Activated CD4-positive, alpha-beta memory T cell treated with anti-CD3 and anti-CD28 coated beads, Interleukin-2, amount 10 ng/mL, durations not matched to agents 7 days and 5 days (primary cell): ENCODE measurements around the gene HERC6. TPM values are rescaled to one million over a fixed set of nuclear protein-coding genes. Genes with fewer than 3 reads are reported as not detected.
A peak's percentile ranks its signal among the peaks of the same experiment; 100 is the strongest.
"Not testable (repeated sequence)": the region's sequence is repeated elsewhere in the genome, so short reads cannot be mapped to it uniquely, and the experiment has no call there.

Source experiments
- CTCF ChIA-PET: fragments of 350-600 bp; sonication (Branson Sonifier 250); formaldehyde crosslinking; loops from one replicate; lab custom pipeline; 2021; ENCODE audit warnings: antibody characterized with exemption, inconsistent platforms; lab: Charles Lee
- POLR2A ChIA-PET: fragments of 350-600 bp; sonication (Branson Sonifier 250); formaldehyde crosslinking; loops from one replicate; lab custom pipeline; 2021; ENCODE audit warnings: antibody characterized with exemption; lab: Charles Lee
- DNase-seq: peaks from one replicate; pipeline ENCODE4 v3.0.0-alpha.2; 2020
- H3K27ac Mint-ChIP-seq: one replicate; pipeline ENCODE4 v1.8.0; 2021; ENCODE audit warnings: mild to moderate bottlenecking, mixed read lengths
- H3K27me3 Mint-ChIP-seq: one replicate; pipeline ENCODE4 v1.8.0; 2021; ENCODE audit warnings: mixed read lengths
- H3K36me3 Mint-ChIP-seq: one replicate; pipeline ENCODE4 v1.8.0; 2021; ENCODE audit warnings: low read depth, mixed read lengths
- H3K4me1 Mint-ChIP-seq: one replicate; pipeline ENCODE4 v1.8.0; 2021; ENCODE audit warnings: mixed read lengths
- H3K4me3 Mint-ChIP-seq: one replicate; pipeline ENCODE4 v1.8.0; 2021; ENCODE audit warnings: mild to moderate bottlenecking, mixed read lengths
- H3K9me3 Mint-ChIP-seq: one replicate; pipeline ENCODE4 v1.8.0; 2021; ENCODE audit warnings: mixed read lengths
- total RNA-seq, 2 experiments: library from RNA; stranded (reverse); gene quantifications; one replicate each; pipeline ENCODE4 v1.2.3, GENCODE V29; 2021

The HERC6 gene
- total RNA-seq: 10 to 100 TPM; 47.5 to 49.0 TPM

DNA sequence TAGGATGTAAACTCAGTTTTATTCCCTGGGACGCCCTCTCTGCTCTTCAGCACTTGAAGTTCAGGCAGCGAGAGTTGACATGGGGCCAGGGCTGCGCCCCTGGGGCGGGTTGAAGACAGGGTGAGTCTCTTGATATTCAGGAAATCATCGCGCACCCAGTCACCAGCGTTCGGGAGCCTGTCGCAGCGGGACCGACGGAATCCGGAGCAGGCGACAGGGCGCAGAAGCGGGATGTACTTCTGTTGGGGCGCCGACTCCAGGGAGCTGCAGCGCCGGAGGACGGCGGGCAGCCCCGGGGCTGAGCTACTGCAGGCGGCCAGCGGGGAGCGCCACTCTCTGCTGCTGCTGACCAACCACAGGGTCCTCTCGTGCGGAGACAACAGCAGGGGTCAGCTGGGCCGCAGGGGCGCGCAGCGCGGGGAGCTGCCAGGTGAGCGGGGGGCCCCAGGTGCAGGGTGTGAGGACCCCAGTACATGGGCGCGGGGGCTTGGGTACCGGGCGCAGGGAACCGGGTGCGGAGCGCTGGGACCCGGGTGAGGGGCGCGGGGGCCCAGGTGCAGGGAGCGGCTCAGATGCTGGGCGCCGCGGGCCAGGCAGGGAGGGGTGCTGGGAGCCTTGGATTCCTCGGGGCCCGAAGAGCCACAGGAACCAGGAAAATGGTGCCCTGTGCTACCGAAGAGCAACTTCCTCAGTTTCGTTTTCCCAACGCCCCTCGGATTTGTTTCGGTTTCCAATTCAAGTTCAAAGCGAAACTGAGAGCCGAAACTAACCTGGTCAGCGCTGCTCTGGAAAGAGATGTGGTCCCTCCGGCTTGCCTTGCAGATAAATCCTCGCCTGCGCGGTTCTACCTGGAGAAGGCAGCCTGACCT lies at the start of gene HERC6:
Gene HERC6, plus strand, starts transcription at position 162 of the 869 bp plus-strand sequence. Its CDS starts 70 bp downstream, at position 232.
- H3K4me3 Mint-ChIP-seq: peak within 1 kb of the TSS; percentile 79

GRCh38 chr4:88333741-88334405 lies 44.8 kb upstream of the HERC6 start:
- H3K36me3 Mint-ChIP-seq: peaks cover 2% of the 10 kb centered on the region
- no peak for DNase-seq
- peaks cover 2% of the 10 kb centered on the region for H3K9me3 Mint-ChIP-seq
- H3K4me3 Mint-ChIP-seq: no peak overlapping the region
- peaks cover 15% of the 10 kb centered on the region for H3K4me1 Mint-ChIP-seq
- H3K27me3 Mint-ChIP-seq: peaks cover 12% of the 10 kb centered on the region
- CTCF ChIA-PET: no interaction called here
- peak overlapping the region; percentile 11 for H3K27ac Mint-ChIP-seq
- POLR2A ChIA-PET: interaction anchor here (1.4 kb wide), 1 partner anchor 50 kb away, joined by 4 read pairs; no protein-coding TSS in a partner anchor

More for the DNA sequence above, at the start of gene HERC6:
- peaks cover 9% of the 10 kb centered on the region for H3K9me3 Mint-ChIP-seq
- CTCF ChIA-PET: interaction anchor here (0.9 to 2.7 kb wide), 9 partner anchors 8 to 234 kb away, joined by 3 to 27 read pairs (median 6); partner anchors contain the start of genes HERC5 and PPM1K
- DNase-seq: peak; percentile 93
- peak within 1 kb of the TSS; percentile 92 for H3K27ac Mint-ChIP-seq
- POLR2A ChIA-PET: interaction anchor here (0.7 to 2.7 kb wide), 13 partner anchors 10 to 214 kb away, joined by 3 to 54 read pairs (median 5); partner anchors contain the start of genes HERC5, PPM1K and PYURF
- peaks cover 46% of the 10 kb centered on the region for H3K36me3 Mint-ChIP-seq
- H3K4me1 Mint-ChIP-seq: peaks cover 61% of the 10 kb centered on the region
- H3K27me3 Mint-ChIP-seq: no peaks in the 10 kb centered on the region

- CTCF ChIA-PET: no interaction called here
- DNase-seq: no peak
- Mint-ChIP-seq H3K4me3 (no peak overlapping the region), H3K27ac (no peak overlapping the region), H3K4me1 (peaks cover 15% of the 10 kb centered on the region), H3K27me3 (peaks cover 12% of the 10 kb centered on the region), H3K36me3 (peaks cover 2% of the 10 kb centered on the region), H3K9me3 (peaks cover 2% of the 10 kb centered on the region)
- POLR2A ChIA-PET: no interaction called here
Observed at GRCh38 chr4:88335092-88335665, 43.5 kb upstream of the HERC6 start.

DNA sequence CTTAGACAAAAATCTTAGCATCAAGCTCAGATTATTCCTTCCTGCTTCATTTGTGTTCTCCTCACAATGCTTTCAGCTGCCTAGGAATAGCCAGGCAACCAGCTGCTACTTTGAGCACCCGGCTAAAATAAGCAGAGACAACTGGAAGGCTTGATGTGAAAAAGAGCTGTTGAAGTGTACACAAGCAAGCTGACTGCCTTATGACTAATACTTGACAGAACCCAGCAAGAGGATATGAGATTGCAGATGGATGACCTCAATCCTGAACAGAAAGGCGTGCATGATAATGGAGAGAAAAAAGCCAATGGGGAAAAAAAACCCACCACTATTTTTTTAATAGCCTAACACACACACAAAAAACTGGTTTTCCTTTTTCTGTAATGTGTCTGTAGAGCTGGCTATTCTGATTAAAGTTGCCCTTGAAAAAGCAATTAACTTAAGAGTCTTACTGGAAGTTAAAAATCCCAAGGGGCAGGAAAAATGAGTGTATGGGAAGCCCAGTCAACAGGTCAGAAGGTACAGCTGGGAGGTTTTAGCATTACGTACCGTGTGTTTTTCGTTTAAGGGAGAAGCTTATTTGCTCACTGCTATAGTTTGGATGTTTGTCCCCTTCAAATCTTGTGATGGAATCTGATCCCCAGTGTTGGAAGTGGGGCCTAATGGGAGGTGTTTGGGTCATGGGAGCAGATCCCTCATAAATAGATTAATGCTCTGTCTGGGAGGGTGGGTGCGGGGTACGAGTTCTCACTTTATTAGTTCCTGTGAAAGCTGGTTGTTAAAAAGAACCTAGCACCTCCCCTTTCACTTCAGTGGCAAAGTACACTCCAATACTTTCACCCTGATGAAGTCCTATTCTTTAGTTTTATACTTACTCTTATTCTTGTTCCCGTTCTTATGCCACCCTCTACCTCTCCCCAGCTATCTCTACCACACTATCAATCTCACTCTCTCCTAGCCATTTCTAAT lies 37.1 kb upstream of the HERC6 start:
- Mint-ChIP-seq H3K4me1 (peaks cover 2% of the 10 kb centered on the region), H3K4me3 (no peak overlapping the region), H3K36me3 (no peaks in the 10 kb centered on the region), H3K27ac (no peak overlapping the region), H3K9me3 (no peaks in the 10 kb centered on the region), H3K27me3 (no peaks in the 10 kb centered on the region)
- ChIA-PET POLR2A (interaction anchor here (1.1 to 1.4 kb wide), 3 partner anchors 20 to 58 kb away, joined by 3 to 6 read pairs (median 5); no protein-coding TSS in a partner anchor), CTCF (interaction anchor here (1.1 to 1.5 kb wide), 2 partner anchors 10 to 174 kb away, joined by 5 to 6 read pairs; no protein-coding TSS in a partner anchor)
- no peak for DNase-seq

DNA sequence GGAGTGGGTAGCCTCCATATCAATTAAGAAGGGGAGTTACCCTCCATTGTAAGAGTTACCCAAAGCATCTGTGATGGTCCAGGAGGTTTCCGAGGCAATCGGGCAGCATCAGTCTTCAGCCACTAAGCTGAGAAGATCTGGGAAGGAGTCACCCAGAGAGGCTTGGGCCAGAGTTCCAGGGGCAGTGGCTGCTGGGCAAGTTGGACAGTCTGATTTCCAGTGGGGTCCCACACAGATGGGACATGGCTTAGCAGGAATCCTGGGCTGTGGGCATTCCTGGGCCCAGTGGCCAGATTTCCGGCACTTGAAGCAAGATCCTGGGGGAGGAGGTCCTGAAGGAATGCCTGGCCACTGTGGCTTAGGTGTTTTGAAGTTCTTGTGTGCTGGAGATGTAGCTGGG lies 31.8 kb upstream of the HERC6 start:
- POLR2A ChIA-PET, H3K36me3 Mint-ChIP-seq, H3K4me1 Mint-ChIP-seq, H3K9me3 Mint-ChIP-seq, CTCF ChIA-PET, DNase-seq, H3K27me3 Mint-ChIP-seq, H3K4me3 Mint-ChIP-seq, H3K27ac Mint-ChIP-seq: not testable (repeated sequence)

- H3K36me3 Mint-ChIP-seq, POLR2A ChIA-PET: not testable (repeated sequence)
Observed at GRCh38 chr4:88348761-88349160, 29.9 kb upstream of the HERC6 start.

DNA sequence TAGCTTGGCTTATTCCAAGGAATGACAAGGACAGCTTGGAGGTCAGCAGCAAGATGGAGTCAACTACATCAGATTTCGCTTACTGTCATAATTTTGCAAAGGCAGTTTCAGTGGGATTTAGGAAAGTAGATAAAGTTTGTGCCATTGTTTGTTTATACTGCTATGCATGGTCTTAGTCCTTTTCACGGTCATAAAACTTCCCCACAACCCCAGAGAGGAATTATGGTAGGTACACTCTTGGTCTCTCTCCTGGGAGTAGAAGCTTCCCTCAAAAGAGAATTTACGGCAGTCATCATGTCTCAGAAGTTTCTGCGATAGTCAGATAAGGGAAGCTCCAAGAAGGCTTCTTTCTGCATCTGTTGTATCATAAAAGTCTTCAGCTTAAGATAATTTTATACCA lies 27.9 kb upstream of the HERC6 start:
- CTCF ChIA-PET: interaction anchor here (1.5 kb wide), 1 partner anchor 9 kb away, joined by 5 read pairs; no protein-coding TSS in a partner anchor
- peaks cover 2% of the 10 kb centered on the region for H3K36me3 Mint-ChIP-seq
- no peaks in the 10 kb centered on the region for H3K4me1 Mint-ChIP-seq
- no peak overlapping the region for H3K27ac Mint-ChIP-seq
- H3K27me3 Mint-ChIP-seq: no peaks in the 10 kb centered on the region
- peaks cover 8% of the 10 kb centered on the region for H3K9me3 Mint-ChIP-seq
- DNase-seq: no peak
- POLR2A ChIA-PET: no interaction called here
- no peak overlapping the region for H3K4me3 Mint-ChIP-seq

More at GRCh38 chr4:88348761-88349160, 29.9 kb upstream of the HERC6 start:
- H3K27me3 Mint-ChIP-seq, H3K27ac Mint-ChIP-seq, H3K4me3 Mint-ChIP-seq, CTCF ChIA-PET, H3K9me3 Mint-ChIP-seq, DNase-seq, H3K4me1 Mint-ChIP-seq: not testable (repeated sequence)

GRCh38 chr4:88352062-88352740 lies 26.5 kb upstream of the HERC6 start:
- CTCF ChIA-PET: interaction anchor here (1.5 kb wide), 1 partner anchor 11 kb away, joined by 5 read pairs; no protein-coding TSS in a partner anchor
- DNase-seq: no peak

DNA sequence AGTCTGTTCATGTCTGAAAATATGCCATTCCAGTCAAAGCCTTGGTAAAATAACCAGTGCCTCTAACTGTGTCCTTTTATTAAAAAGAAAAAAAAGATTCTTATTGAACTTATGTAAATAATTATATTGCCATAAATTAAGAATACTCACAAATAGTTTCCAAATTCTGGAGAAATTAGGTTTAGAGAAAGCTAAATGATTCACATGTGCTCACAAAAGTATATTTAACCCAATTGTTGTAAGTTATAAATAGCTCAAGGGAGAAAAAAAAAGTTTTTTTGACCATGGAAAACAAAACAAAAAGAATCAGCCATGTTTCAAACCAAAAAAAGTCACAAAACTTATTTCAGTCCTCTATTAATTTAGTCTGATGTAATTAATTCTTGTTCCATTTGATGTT lies 25.3 kb upstream of the HERC6 start:
- H3K27ac Mint-ChIP-seq: no peak overlapping the region
- no peaks in the 10 kb centered on the region for H3K4me1 Mint-ChIP-seq
- DNase-seq: no peak
- H3K27me3 Mint-ChIP-seq: no peaks in the 10 kb centered on the region
- peaks cover 15% of the 10 kb centered on the region for H3K9me3 Mint-ChIP-seq
- POLR2A ChIA-PET: no interaction called here
- CTCF ChIA-PET: no interaction called here
- H3K36me3 Mint-ChIP-seq: peaks cover 2% of the 10 kb centered on the region
- H3K4me3 Mint-ChIP-seq: no peak overlapping the region

More at GRCh38 chr4:88352062-88352740, 26.5 kb upstream of the HERC6 start:
- H3K36me3 Mint-ChIP-seq: peaks cover 2% of the 10 kb centered on the region
- H3K4me3 Mint-ChIP-seq: no peak overlapping the region
- no peak overlapping the region for H3K27ac Mint-ChIP-seq
- POLR2A ChIA-PET: interaction anchor here (1.0 kb wide), 1 partner anchor 69 kb away, joined by 3 read pairs; no protein-coding TSS in a partner anchor
- H3K4me1 Mint-ChIP-seq: no peaks in the 10 kb centered on the region
- peaks cover 10% of the 10 kb centered on the region for H3K9me3 Mint-ChIP-seq
- H3K27me3 Mint-ChIP-seq: no peaks in the 10 kb centered on the region

DNA sequence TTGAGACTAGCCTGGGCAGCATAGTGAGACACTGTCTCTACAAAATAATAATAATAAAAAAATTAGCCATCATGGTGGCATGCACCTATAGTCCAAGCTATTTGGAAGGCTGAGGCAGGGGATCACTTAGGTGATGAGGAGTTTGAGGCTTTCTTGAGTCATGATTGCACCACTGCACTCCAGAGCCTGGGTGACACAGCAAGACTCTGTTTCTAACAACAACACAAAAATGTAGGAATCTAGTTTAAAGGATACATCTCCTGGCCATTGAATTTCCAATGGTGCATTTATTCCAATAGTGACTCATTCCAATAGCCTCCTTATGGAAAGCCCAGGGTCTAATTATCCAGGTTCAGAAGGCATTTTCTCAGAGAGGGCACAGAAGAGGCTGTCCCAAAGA lies 21.9 kb upstream of the HERC6 start:
- ChIA-PET CTCF (no interaction called here), POLR2A (no interaction called here)
- Mint-ChIP-seq H3K4me3 (no peak overlapping the region), H3K36me3 (peaks cover 2% of the 10 kb centered on the region), H3K27ac (no peak overlapping the region), H3K4me1 (no peaks in the 10 kb centered on the region), H3K9me3 (peaks cover 17% of the 10 kb centered on the region), H3K27me3 (no peaks in the 10 kb centered on the region)
- no peak for DNase-seq

GRCh38 chr4:88357262-88357661 lies 21.4 kb upstream of the HERC6 start:
- ChIA-PET CTCF (interaction anchor here (1.4 kb wide), 1 partner anchor 12 kb away, joined by 3 read pairs; no protein-coding TSS in a partner anchor), POLR2A (no interaction called here)
- DNase-seq: no peak
- Mint-ChIP-seq H3K27me3 (no peaks in the 10 kb centered on the region), H3K27ac (no peak overlapping the region), H3K36me3 (no peaks in the 10 kb centered on the region), H3K4me1 (no peaks in the 10 kb centered on the region), H3K4me3 (no peak overlapping the region), H3K9me3 (peaks cover 20% of the 10 kb centered on the region)
